OCI-LY7 (cell line): ENCODE measurements around the gene NXPE4. TPM values are rescaled to one million over a fixed set of nuclear protein-coding genes. Genes with fewer than 3 reads are reported as not detected.
"Not testable (repeated sequence)": the region's sequence is repeated elsewhere in the genome, so short reads cannot be mapped to it uniquely, and the experiment has no call there.

Experiments
- BruUV-seq: library from RNA; stranded (reverse); fragments of 400-500 nt; replicated peaks from 2 replicates; lab custom pipeline; 2021; lab: Mats Ljungman, UMichigan
- CTCF ChIA-PET: fragments of 300-600 bp; sonication (Branson Sonifier 250); formaldehyde crosslinking; loops from one replicate; lab custom pipeline; 2022; ENCODE audit warnings: antibody characterized with exemption; ENCODE audit not compliant: unreplicated experiment; lab: Charles Lee
- POLR2A ChIA-PET: fragments of 300-600 bp; sonication (Branson Sonifier 250); formaldehyde crosslinking; loops from one replicate; lab custom pipeline; 2022; ENCODE audit warnings: antibody characterized with exemption; lab: Charles Lee
- DNase-seq: peaks from one replicate; pipeline ENCODE4 v3.0.0-alpha.2; 2015; ENCODE audit warnings: low spot score
- H2AFZ ChIP-seq: fragments of 200-600 bp; sonication (generic), shearing (Covaris generic); 2 replicates; pipeline ENCODE4 v1.6.1; 2014; ENCODE audit warnings: mild to moderate bottlenecking, antibody characterized with exemption, low read length, moderate library complexity
- H3K27ac ChIP-seq: fragments of 200-600 bp; sonication (generic); 2 replicates; pipeline ENCODE4 v1.5.1; 2014; ENCODE audit warnings: mixed run types, low read depth, mild to moderate bottlenecking, moderate library complexity, low read length, inconsistent platforms; ENCODE audit not compliant: poor library complexity, severe bottlenecking
- H3K36me3 ChIP-seq: fragments of 200-600 bp; sonication (generic); 2 replicates; pipeline ENCODE4 v1.6.1; 2014; ENCODE audit warnings: mild to moderate bottlenecking, antibody characterized with exemption, low read length, moderate library complexity, mixed read lengths; ENCODE audit not compliant: insufficient read depth
- H3K4me1 ChIP-seq: fragments of 200-600 bp; sonication (generic); 2 replicates; pipeline ENCODE4 v1.5.1; 2014; ENCODE audit warnings: mild to moderate bottlenecking, low read length; ENCODE audit not compliant: insufficient read depth, poor library complexity, severe bottlenecking
- H3K4me2 ChIP-seq: fragments of 200-600 bp; sonication (generic); 2 replicates; pipeline ENCODE4 v1.6.1; 2014; ENCODE audit warnings: mild to moderate bottlenecking, low read length
- H3K4me3 ChIP-seq: fragments of 200-600 bp; sonication (generic); 2 replicates; pipeline ENCODE4 v1.5.1; 2014; ENCODE audit warnings: mild to moderate bottlenecking, low read depth, low read length; ENCODE audit not compliant: poor library complexity, severe bottlenecking
- H3K79me2 ChIP-seq: fragments of 200-600 bp; sonication (generic); 2 replicates; pipeline ENCODE4 v1.6.1; 2016; ENCODE audit warnings: low read depth, mild to moderate bottlenecking, low read length, moderate library complexity, mixed read lengths; ENCODE audit not compliant: insufficient read depth
- H3K9me2 ChIP-seq: fragments of 200-600 bp; sonication (generic); 2 replicates; pipeline ENCODE4 v1.6.1; 2016; ENCODE audit warnings: mild to moderate bottlenecking, low read length, mixed read lengths; ENCODE audit not compliant: insufficient read depth
- H3K9me3 ChIP-seq: fragments of 200-600 bp; sonication (generic); 2 replicates; pipeline ENCODE4 v1.6.1; 2014; ENCODE audit warnings: mild to moderate bottlenecking, mixed run types, low read length, mixed read lengths
- H4K20me1 ChIP-seq: fragments of 200-600 bp; sonication (generic); 2 replicates; pipeline ENCODE4 v1.6.1; 2014; ENCODE audit warnings: mild to moderate bottlenecking, antibody characterized with exemption, low read length, moderate library complexity, mixed read lengths; ENCODE audit not compliant: insufficient read depth
- CTCF ChIP-seq: fragments of 200-600 bp; sonication (generic); conservative IDR thresholded peaks from 2 replicates; pipeline ENCODE4 v1.5.1; 2014; ENCODE audit warnings: mild to moderate bottlenecking, antibody characterized with exemption, low read length, moderate library complexity, mixed read lengths
- EZH2phosphoT487 ChIP-seq: fragments of 200-600 bp; sonication (generic); IDR thresholded peaks from 2 replicates; pipeline ENCODE4 v1.6.1; 2018; ENCODE audit warnings: low read depth, borderline replicate concordance, mild to moderate bottlenecking, mixed run types, antibody characterized with exemption, low read length, moderate library complexity, mixed read lengths
- intact Hi-C: fragments of 100-400 bp; cut with micrococcal nuclease; formaldehyde crosslinking; loops from one replicate; pipeline ENCODE4 v1.10.0; 2022; ENCODE audit not compliant: unreplicated experiment
- total RNA-seq, 2 experiments: library from RNA; depleted of rRNA in 1 of 2; stranded (reverse); fragments of >200 nt in 1 of 2; shearing (Covaris generic) in 1 of 2; gene quantifications; 2 replicates each; pipeline ENCODE4 v1.2.3, GENCODE V29; 2014 to 2022

NXPE4 gene
- total RNA-seq, 2 experiments from 2014 or later, result not detected

DNA sequence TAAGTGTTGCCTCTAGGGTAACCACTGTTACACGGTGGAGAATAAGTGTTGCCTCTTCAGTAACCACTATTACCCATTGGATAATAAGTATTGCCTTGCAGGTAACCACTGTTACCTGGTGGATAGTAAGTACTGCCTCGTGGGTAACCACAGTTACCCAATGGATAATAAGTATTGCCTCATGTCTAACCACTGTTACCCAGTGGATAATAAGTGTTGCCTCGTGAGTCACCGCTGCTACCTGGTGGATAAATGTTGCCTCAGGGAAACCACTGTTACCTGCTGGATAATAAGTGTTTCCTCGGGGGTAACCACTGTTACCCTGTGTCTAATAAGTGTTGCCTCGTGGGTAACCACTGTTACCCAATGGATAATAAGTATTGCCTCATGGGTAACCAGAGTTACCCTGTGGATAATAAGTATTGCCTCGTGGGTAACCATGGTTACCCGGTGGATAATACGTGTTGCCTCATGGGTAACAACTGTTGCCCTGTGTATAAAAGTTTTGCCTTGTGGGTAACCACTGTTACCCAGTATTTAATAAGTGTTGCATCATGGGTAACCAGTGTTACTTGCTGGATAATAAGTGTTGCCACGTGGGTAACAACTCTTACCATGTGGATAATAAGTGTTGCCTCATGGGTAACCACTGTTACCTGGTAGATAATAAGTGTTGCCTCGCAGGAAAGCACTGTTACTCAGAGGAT, 12.3 kb upstream of the NXPE4 start:
- Histone ChIP-seq H3K27ac (no peak overlapping the region), H2AFZ (no peak overlapping the region), H3K9me3 (peaks cover 42% of the 10 kb centered on the region), H3K9me2 (no peaks in the 10 kb centered on the region), H3K4me1 (no peaks in the 10 kb centered on the region), H4K20me1 (no peaks in the 10 kb centered on the region), H3K79me2 (no peaks in the 10 kb centered on the region), H3K4me3 (no peak overlapping the region), H3K36me3 (no peaks in the 10 kb centered on the region), H3K4me2 (no peak overlapping the region)
- ChIA-PET CTCF (no interaction called here), POLR2A (no interaction called here)
- no peak for TF ChIP-seq CTCF
- TF ChIP-seq EZH2phosphoT487, result no peak
- no peak for DNase-seq
- intact Hi-C loops, result no loop called here
- BruUV-seq, result no TSS peak

- DNase-seq, H3K36me3 ChIP-seq, POLR2A ChIA-PET, H3K27ac ChIP-seq, intact Hi-C loops, H2AFZ ChIP-seq, H3K79me2 ChIP-seq, H3K4me2 ChIP-seq, H3K4me1 ChIP-seq, H3K4me3 ChIP-seq, BruUV-seq, H3K9me2 ChIP-seq, CTCF ChIA-PET, H4K20me1 ChIP-seq: not testable (repeated sequence)
- peaks cover 42% of the 10 kb centered on the region for H3K9me3 ChIP-seq
Measured at GRCh38 chr11:114606802-114607075, 11.2 kb upstream of the NXPE4 start.

GRCh38 chr11:114606003-114606801, 10.6 kb upstream of the NXPE4 start:
- DNase-seq, result no peak
- TF ChIP-seq EZH2phosphoT487 (no peak), CTCF (no peak)
- no peaks in the 10 kb centered on the region for H3K79me2 ChIP-seq
- no peak overlapping the region for H3K4me3 ChIP-seq
- ChIA-PET POLR2A (no interaction called here), CTCF (no interaction called here)
- H3K9me3 ChIP-seq, result peaks cover 42% of the 10 kb centered on the region
- H3K36me3 ChIP-seq, result no peaks in the 10 kb centered on the region
- no peaks in the 10 kb centered on the region for H3K9me2 ChIP-seq
- BruUV-seq, result no TSS peak
- no peak overlapping the region for H2AFZ ChIP-seq
- H3K27ac ChIP-seq, result no peak overlapping the region
- no peaks in the 10 kb centered on the region for H4K20me1 ChIP-seq
- H3K4me1 ChIP-seq, result no peaks in the 10 kb centered on the region
- intact Hi-C loops, result no loop called here
- H3K4me2 ChIP-seq, result no peak overlapping the region
